GM23338 (cell line): ENCODE measurements around the gene TMEM119. TPM values are rescaled to one million over a fixed set of nuclear protein-coding genes. Genes with fewer than 3 reads are reported as not detected.

ENCODE experiments used
- CREB1 ChIP-seq: fragments of 250-450 bp; sonication (Bioruptor Pico); IDR thresholded peaks from 2 replicates; pipeline ENCODE4 v1.5.0; 2020; ENCODE audit warnings: low read depth, mild to moderate bottlenecking, moderate library complexity
- EZH2 ChIP-seq: fragments of 200-600 bp; sonication (generic); IDR thresholded peaks from one replicate; pipeline ENCODE4 v1.8.0; 2017; ENCODE audit warnings: antibody characterized with exemption, mild to moderate bottlenecking, low read depth; ENCODE audit not compliant: unreplicated experiment
- JUNB ChIP-seq: IDR thresholded peaks from one replicate; pipeline ENCODE4 v1.6.1; 2016; ENCODE audit warnings: antibody characterized with exemption; ENCODE audit not compliant: unreplicated experiment
- POLR2AphosphoS5 ChIP-seq: IDR thresholded peaks from 2 replicates; pipeline ENCODE4 v1.6.1; 2016; ENCODE audit warnings: antibody characterized with exemption, low read depth
- STAT1 ChIP-seq: IDR thresholded peaks from one replicate; pipeline ENCODE4 v1.6.1; 2016; ENCODE audit warnings: antibody characterized with exemption; ENCODE audit not compliant: unreplicated experiment
- ZNF331 ChIP-seq: fragments of 250-450 bp; sonication (Bioruptor Pico); IDR thresholded peaks from 2 replicates; pipeline ENCODE4 v1.5.0; 2020; ENCODE audit warnings: low read depth, mild to moderate bottlenecking, moderate library complexity
- polyA plus RNA-seq: library from polyadenylated mRNA; unstranded; fragments of >200 nt; fragmentation: Nextera tagmentation; extraction: Ambion mirVana; gene quantifications from 2 replicates; pipeline ENCODE4 v1.2.1, GENCODE V29; 2016
- total RNA-seq: library from RNA; depleted of rRNA; stranded (reverse); fragments of >200 nt; shearing (Covaris generic); gene quantifications from 2 replicates; pipeline ENCODE4 v1.2.3, GENCODE V29; 2014
- TF ChIP-seq, protein P1 (sequence below): fragments of 250-450 bp; sonication (Bioruptor Pico); IDR thresholded peaks from 2 replicates; pipeline ENCODE4 v1.5.0; 2020; ENCODE audit warnings: mild to moderate bottlenecking, moderate library complexity
- TF ChIP-seq, protein P2 (sequence below), 2 experiments: fragments of 200-600 bp in 1 of 2; sonication (generic) in 1 of 2; conservative IDR thresholded peaks; 2 replicates each; pipeline versions ENCODE4 v1.5.1 to v1.6.1; 2016 to 2017; ENCODE audit warnings: antibody characterized with exemption in 2 of 2, low read depth in 2 of 2, mild to moderate bottlenecking in 2 of 2, moderate library complexity in 1 of 2
- TF ChIP-seq, protein P3 (sequence below): IDR thresholded peaks from 2 replicates; pipeline ENCODE4 v1.6.1; 2016; ENCODE audit warnings: antibody characterized with exemption

The TMEM119 gene
- total and polyA plus RNA-seq, 2 experiments from 2014 or later, result 0.06 to 0.07 TPM

DNA sequence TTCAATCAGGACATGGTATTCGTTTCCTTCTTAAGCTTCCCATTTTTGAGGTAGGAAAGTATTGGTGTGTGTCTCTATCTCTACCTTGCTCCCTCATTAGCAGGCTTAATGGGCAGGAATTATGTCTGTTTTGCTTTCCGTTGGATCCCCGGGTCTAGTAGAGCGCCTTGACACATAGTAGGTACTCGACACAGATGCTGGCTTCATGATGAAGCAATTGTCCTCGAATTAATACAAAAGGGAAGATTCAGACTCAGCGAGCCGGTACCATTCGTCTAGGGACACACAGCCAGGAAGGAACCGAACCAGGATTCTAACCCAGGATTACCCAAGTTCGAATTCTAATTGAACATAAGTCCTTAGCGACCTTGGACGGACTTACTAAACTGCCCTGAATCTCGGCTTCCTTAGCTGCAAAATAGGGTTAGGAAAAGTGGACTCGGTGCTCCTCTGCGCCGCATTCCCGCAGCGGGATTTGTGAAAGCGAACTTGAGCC lies 36.0 kb downstream of the TMEM119 start (continued):
- TF ChIP-seq, protein P1, sequence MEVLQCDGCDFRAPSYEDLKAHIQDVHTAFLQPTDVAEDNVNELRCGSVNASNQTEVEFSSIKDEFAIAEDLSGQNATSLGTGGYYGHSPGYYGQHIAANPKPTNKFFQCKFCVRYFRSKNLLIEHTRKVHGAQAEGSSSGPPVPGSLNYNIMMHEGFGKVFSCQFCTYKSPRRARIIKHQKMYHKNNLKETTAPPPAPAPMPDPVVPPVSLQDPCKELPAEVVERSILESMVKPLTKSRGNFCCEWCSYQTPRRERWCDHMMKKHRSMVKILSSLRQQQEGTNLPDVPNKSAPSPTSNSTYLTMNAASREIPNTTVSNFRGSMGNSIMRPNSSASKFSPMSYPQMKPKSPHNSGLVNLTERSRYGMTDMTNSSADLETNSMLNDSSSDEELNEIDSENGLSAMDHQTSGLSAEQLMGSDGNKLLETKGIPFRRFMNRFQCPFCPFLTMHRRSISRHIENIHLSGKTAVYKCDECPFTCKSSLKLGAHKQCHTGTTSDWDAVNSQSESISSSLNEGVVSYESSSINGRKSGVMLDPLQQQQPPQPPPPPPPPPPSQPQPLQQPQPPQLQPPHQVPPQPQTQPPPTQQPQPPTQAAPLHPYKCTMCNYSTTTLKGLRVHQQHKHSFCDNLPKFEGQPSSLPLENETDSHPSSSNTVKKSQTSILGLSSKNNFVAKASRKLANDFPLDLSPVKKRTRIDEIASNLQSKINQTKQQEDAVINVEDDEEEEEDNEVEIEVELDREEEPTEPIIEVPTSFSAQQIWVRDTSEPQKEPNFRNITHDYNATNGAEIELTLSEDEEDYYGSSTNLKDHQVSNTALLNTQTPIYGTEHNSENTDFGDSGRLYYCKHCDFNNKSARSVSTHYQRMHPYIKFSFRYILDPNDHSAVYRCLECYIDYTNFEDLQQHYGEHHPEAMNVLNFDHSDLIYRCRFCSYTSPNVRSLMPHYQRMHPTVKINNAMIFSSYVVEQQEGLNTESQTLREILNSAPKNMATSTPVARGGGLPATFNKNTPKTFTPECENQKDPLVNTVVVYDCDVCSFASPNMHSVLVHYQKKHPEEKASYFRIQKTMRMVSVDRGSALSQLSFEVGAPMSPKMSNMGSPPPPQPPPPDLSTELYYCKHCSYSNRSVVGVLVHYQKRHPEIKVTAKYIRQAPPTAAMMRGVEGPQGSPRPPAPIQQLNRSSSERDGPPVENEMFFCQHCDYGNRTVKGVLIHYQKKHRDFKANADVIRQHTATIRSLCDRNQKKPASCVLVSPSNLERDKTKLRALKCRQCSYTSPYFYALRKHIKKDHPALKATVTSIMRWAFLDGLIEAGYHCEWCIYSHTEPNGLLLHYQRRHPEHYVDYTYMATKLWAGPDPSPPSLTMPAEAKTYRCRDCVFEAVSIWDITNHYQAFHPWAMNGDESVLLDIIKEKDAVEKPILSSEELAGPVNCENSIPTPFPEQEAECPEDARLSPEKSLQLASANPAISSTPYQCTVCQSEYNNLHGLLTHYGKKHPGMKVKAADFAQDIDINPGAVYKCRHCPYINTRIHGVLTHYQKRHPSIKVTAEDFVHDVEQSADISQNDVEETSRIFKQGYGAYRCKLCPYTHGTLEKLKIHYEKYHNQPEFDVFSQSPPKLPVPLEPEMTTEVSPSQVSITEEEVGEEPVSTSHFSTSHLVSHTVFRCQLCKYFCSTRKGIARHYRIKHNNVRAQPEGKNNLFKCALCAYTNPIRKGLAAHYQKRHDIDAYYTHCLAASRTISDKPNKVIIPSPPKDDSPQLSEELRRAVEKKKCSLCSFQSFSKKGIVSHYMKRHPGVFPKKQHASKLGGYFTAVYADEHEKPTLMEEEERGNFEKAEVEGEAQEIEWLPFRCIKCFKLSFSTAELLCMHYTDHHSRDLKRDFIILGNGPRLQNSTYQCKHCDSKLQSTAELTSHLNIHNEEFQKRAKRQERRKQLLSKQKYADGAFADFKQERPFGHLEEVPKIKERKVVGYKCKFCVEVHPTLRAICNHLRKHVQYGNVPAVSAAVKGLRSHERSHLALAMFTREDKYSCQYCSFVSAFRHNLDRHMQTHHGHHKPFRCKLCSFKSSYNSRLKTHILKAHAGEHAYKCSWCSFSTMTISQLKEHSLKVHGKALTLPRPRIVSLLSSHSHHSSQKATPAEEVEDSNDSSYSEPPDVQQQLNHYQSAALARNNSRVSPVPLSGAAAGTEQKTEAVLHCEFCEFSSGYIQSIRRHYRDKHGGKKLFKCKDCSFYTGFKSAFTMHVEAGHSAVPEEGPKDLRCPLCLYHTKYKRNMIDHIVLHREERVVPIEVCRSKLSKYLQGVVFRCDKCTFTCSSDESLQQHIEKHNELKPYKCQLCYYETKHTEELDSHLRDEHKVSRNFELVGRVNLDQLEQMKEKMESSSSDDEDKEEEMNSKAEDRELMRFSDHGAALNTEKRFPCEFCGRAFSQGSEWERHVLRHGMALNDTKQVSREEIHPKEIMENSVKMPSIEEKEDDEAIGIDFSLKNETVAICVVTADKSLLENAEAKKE (CRISPR knock-in tag), result no peak
- TF ChIP-seq CREB1 (CRISPR knock-in tag) (no peak), JUNB (no peak), ZNF331 (CRISPR knock-in tag) (no peak), STAT1 (no peak), POLR2AphosphoS5 (no peak), EZH2 (no peak)
- TF ChIP-seq, protein P2, sequence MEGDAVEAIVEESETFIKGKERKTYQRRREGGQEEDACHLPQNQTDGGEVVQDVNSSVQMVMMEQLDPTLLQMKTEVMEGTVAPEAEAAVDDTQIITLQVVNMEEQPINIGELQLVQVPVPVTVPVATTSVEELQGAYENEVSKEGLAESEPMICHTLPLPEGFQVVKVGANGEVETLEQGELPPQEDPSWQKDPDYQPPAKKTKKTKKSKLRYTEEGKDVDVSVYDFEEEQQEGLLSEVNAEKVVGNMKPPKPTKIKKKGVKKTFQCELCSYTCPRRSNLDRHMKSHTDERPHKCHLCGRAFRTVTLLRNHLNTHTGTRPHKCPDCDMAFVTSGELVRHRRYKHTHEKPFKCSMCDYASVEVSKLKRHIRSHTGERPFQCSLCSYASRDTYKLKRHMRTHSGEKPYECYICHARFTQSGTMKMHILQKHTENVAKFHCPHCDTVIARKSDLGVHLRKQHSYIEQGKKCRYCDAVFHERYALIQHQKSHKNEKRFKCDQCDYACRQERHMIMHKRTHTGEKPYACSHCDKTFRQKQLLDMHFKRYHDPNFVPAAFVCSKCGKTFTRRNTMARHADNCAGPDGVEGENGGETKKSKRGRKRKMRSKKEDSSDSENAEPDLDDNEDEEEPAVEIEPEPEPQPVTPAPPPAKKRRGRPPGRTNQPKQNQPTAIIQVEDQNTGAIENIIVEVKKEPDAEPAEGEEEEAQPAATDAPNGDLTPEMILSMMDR (conservative IDR thresholded peaks at IDR 0.05; ENCODE audit: low read depth in 2 of 2), result no peak
- TF ChIP-seq, protein P3, sequence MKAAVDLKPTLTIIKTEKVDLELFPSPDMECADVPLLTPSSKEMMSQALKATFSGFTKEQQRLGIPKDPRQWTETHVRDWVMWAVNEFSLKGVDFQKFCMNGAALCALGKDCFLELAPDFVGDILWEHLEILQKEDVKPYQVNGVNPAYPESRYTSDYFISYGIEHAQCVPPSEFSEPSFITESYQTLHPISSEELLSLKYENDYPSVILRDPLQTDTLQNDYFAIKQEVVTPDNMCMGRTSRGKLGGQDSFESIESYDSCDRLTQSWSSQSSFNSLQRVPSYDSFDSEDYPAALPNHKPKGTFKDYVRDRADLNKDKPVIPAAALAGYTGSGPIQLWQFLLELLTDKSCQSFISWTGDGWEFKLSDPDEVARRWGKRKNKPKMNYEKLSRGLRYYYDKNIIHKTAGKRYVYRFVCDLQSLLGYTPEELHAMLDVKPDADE, result no peak
